ENCODE results near the gene PSTPIP1. TPM values are rescaled to one million over a fixed set of nuclear protein-coding genes. Genes with fewer than 3 reads are reported as not detected.

Gene PSTPIP1
- total RNA-seq, 3 donors from 2014 or later, result 2.6 to 11.0 (median 3.9) TPM

DNA sequence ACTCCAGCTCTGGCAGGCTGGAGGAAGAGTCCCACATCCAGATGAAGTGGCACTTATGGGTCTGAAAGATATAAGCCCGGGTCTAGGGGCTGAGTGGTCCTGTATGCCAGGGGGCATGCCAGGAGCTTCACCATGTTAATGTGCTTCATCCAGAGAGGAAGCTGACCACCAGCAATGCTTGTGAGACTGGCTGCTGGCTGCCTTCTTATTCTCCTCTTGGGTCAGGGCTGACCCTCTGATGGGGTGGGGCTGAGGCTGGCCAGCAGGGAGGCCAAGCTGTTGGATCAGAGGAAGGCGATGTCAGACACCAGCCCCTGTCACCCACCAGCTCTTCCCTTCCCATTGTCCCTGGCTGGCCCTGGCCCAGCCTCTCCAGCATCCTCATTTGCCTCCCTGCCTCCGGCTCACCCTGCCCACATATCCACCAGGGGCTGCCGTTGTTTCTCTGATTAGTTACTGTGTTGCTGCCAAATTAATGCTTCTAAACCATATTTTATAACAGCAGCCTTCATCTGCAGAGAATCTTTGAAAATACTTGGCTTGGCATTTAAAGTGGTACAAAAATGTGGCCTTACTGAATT lies 20.4 kb upstream of the PSTPIP1 start:
- Histone ChIP-seq H3K27me3 (no peaks in the 10 kb centered on the region), H3K4me1 (no peaks in the 10 kb centered on the region), H3K27ac (no peak overlapping the region), H3K4me3 (no peak overlapping the region), H3K36me3 (no peaks in the 10 kb centered on the region), H3K9me3 (no peaks in the 10 kb centered on the region)
- TF ChIP-seq POLR2A (IDR thresholded peaks at IDR 0.05) (no peak), POLR2AphosphoS5 (IDR thresholded peaks at IDR 0.05) (no peak)
- TF ChIP-seq, protein P1, sequence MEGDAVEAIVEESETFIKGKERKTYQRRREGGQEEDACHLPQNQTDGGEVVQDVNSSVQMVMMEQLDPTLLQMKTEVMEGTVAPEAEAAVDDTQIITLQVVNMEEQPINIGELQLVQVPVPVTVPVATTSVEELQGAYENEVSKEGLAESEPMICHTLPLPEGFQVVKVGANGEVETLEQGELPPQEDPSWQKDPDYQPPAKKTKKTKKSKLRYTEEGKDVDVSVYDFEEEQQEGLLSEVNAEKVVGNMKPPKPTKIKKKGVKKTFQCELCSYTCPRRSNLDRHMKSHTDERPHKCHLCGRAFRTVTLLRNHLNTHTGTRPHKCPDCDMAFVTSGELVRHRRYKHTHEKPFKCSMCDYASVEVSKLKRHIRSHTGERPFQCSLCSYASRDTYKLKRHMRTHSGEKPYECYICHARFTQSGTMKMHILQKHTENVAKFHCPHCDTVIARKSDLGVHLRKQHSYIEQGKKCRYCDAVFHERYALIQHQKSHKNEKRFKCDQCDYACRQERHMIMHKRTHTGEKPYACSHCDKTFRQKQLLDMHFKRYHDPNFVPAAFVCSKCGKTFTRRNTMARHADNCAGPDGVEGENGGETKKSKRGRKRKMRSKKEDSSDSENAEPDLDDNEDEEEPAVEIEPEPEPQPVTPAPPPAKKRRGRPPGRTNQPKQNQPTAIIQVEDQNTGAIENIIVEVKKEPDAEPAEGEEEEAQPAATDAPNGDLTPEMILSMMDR (IDR thresholded peaks at IDR 0.05), result no peak
- intact Hi-C loops (cut with DNase I; ENCODE audit: low total_unique reads), result no loop called here
- no peak for DNase-seq (ENCODE audit: low spot score in 2 of 2)

DNA sequence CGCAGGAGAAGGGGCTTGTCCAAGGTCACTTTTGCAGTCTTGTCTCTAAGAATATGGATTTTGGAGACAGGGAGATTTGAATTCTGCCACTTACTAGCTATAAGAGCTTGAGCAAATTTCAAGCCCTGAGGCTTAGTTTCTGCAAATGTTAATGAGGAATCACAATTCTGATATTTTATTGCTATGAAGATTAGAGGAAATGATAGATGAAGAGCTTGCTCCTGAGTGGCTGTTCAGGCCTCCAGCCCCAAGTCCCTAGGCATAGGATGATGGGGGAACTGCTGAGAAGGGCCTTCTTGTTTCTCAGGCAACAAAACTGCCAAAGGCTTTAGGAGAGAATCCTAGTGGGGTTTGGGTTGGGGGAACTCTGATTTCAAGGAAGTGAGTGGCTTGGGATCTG lies 18.8 kb upstream of the PSTPIP1 start:
- no peak overlapping the region for H3K4me3 ChIP-seq
- TF ChIP-seq POLR2AphosphoS5 (IDR thresholded peaks at IDR 0.05) (no peak), POLR2A (IDR thresholded peaks at IDR 0.05) (no peak)
- TF ChIP-seq, protein P1 (IDR thresholded peaks at IDR 0.05), result no peak
- no peaks in the 10 kb centered on the region for H3K4me1 ChIP-seq
- H3K27me3 ChIP-seq, result no peaks in the 10 kb centered on the region
- no peak overlapping the region for H3K27ac ChIP-seq
- no peaks in the 10 kb centered on the region for H3K9me3 ChIP-seq
- intact Hi-C loops (cut with DNase I; ENCODE audit: low total_unique reads), result no loop called here
- DNase-seq (ENCODE audit: low spot score in 2 of 2), result no peak
- no peaks in the 10 kb centered on the region for H3K36me3 ChIP-seq

DNA sequence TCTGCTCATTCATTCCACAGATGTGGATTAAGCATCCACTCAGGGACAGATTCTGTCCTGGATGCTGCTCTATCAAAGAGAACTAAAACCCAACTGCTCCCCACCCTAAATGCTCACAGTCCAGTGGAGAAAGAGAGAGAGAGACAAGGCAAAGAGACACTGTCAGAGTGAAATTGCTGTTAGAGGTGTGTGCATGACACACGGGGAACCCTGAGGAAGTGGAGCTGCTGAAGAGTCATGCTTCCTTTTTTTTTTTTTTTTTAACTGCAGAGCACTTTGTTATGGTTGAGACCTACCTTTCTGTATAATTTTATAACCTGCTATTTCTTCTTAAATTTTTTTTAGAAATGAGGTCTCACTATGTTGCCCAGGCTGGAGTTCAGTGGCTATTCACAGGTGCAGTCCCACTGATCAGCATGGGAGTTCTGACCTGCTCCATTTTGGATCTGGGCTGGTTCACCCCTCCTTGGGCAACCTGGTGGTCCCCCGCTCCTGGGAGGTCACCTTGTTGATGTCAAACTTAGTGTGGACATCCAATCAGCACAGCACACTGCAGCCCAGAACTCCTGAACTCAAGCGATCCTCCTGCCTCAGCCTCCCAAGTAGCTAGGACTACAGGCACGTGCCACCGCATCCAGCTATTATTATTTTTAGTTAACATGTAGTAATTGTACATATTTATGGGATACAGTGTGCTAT lies 18.2 kb upstream of the PSTPIP1 start:
- Histone ChIP-seq H3K4me3 (no peak overlapping the region), H3K4me1 (no peaks in the 10 kb centered on the region), H3K36me3 (no peaks in the 10 kb centered on the region), H3K27ac (no peak overlapping the region), H3K9me3 (no peaks in the 10 kb centered on the region), H3K27me3 (no peaks in the 10 kb centered on the region)
- intact Hi-C loops (cut with DNase I; ENCODE audit: low total_unique reads), result no loop called here
- TF ChIP-seq POLR2A (IDR thresholded peaks at IDR 0.05) (no peak), POLR2AphosphoS5 (IDR thresholded peaks at IDR 0.05) (no peak)
- TF ChIP-seq, protein P1 (IDR thresholded peaks at IDR 0.05), result no peak
- no peak for DNase-seq (ENCODE audit: low spot score in 2 of 2)

DNA sequence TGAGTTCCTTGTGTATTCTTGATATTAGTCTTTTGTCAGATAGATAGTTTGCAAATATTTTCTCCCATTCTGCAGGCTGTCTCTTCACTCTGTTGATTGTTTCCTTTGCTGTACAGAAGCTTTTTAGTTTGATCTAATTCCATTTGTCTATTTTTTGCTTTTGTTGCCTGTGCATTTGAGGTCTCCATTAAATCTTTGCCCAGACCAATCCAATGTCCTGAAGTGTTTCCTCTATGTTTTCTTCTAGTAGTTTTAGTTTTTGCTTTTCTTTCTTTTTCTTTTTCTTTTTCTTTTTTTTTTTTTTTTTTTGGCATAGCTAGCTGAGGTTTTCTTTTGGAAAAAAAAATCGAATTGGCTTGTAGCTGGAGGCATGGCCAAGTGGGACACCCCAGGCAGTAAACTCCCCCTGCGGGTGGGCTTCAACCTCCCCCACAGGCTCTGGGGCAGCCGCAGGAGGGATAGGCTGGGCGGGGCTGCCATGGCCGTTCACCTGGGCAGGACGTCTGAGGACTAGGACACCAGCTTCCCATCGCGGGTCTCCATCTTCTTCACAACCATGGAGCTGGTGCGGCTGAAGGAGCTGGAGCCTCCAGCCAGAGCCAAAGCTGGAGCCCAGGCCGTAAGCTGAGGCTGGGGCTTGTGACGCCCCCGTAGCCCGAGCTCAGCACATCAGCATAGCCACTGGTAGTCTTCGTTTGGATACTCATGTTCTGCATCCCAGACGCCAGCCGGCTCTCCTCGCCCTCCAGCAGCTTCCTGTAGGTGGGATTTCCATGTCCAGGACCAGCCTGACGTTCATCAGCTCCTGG lies 16.2 kb upstream of the PSTPIP1 start:
- DNase-seq (ENCODE audit: low spot score in 2 of 2), result no peak
- TF ChIP-seq POLR2A (IDR thresholded peaks at IDR 0.05) (no peak), POLR2AphosphoS5 (IDR thresholded peaks at IDR 0.05) (no peak)
- TF ChIP-seq, protein P1 (IDR thresholded peaks at IDR 0.05), result no peak

More for the DNA sequence above, 16.2 kb upstream of the PSTPIP1 start:
- no peaks in the 10 kb centered on the region for H3K36me3 ChIP-seq
- intact Hi-C loops (cut with DNase I; ENCODE audit: low total_unique reads), result no loop called here
- H3K27ac ChIP-seq, result no peak overlapping the region
- H3K27me3 ChIP-seq, result no peaks in the 10 kb centered on the region
- H3K4me3 ChIP-seq, result no peak overlapping the region
- no peaks in the 10 kb centered on the region for H3K9me3 ChIP-seq
- H3K4me1 ChIP-seq, result no peaks in the 10 kb centered on the region

All from breast epithelium (tissue), 4 donors.